ENCODE results near the gene CPA4. TPM values are rescaled to one million over a fixed set of nuclear protein-coding genes. Genes with fewer than 3 reads are reported as not detected.

Gene CPA4
- total and polyA plus RNA-seq, 5 donors from 2014 or later, result not detected

DNA sequence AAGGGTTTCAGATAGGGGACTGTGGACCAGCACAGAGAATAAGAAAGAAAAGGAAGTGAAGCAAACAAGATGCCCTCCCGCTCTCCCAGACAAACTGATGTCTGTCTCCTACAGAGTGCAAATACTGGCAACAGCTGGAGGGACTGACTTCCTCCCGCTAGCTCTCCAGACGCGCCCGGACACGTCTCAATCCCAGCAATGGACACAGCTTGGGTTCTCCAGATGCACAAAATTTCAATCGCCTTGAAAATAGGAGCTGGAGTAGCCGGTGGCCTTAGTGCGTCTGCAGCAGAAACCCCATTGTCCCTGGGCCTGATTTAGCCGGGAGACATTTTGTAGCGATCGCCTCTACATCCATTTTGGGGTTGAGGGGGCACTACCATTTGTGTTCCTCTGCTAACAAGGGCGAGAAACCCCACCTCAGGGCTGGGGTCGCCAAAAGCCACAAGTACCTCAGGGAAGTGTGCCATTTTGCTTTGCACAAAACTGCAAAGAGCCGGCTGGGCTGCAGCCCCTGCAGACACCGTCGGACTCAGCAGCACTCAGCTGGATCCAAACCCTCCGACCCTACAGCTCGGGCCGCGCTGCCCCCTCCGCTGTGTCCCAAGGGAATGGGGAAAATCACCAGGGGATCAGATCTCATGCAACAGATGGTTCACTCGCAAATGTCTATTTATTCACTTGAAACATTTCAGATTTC is 20.4 kb upstream of the CPA4 start:
- no peak for DNase-seq
- no peak overlapping the region for H3K27ac Mint-ChIP-seq
- ATAC-seq (ENCODE audit: low read depth in 2 of 2), result no peak
- Histone ChIP-seq H3K36me3 (ENCODE audit: control insufficient read depth, insufficient read depth, low read length) (no peaks in the 10 kb centered on the region), H3K27me3 (ENCODE audit: control insufficient read depth, insufficient read depth, low read length) (peaks cover 13% of the 10 kb centered on the region), H3K4me1 (ENCODE audit: control insufficient read depth, insufficient read depth, low read length, poor library complexity, severe bottlenecking) (no peaks in the 10 kb centered on the region), H3K4me3 (ENCODE audit: low read depth, low read length) (no peak overlapping the region), H3K27ac (ENCODE audit: insufficient read depth, low read length, poor library complexity, severe bottlenecking) (no peak overlapping the region), H3K9me3 (ENCODE audit: control insufficient read depth in 2 of 2, low read length in 2 of 2) (no peaks in the 10 kb centered on the region)
- H3K4me1 Mint-ChIP-seq, result peaks cover 0 to 18% (median 2%) of the 10 kb centered on the region in 4 donors
- no peak overlapping the region for H3K4me3 Mint-ChIP-seq
- H3K27me3 Mint-ChIP-seq, result peaks cover 16% of the 10 kb centered on the region
- no peaks in the 10 kb centered on the region for H3K9me3 Mint-ChIP-seq
- H3K36me3 Mint-ChIP-seq, result no peaks in the 10 kb centered on the region

DNA sequence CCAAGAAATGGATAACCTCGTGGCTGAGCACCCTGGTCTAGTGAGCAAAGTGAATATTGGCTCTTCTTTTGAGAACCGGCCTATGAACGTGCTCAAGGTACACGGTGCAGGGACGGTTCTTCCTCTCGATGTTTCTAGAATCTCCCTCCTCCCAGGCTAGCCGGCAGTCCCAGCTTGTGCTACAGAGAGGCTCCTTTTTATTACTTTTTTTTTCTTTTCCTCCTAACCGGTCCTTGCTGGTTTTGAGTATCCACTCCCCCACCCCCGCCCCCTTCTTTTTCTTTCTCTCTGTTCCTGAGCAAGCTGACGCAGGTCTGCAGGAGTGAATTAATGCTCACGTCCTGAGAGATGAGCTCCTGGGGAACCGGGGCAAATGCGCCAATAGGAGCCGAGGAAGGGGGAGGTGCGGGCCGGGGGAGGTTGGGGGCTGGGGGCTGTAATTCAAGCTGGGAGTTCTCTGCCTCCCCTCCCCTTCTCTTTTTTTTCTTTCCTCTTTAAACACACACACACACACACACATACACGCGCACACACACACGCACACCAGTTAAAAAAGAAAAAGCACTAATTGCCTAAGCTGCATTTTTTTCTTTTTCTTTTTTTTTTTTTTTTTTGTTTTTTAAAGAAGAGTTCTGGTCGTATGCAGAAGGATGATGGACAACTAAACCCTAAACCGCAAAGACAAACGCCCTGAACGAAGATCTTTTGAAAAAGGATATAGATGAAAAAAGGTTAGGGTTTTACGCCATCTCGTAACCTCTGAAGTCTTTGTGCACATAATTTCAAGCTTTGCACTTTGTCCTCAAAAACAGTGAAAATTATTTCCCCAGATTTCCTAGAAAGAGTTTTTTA is 19.7 kb upstream of the CPA4 start:
- no peak overlapping the region for H3K27ac ChIP-seq (ENCODE audit: insufficient read depth, low read length, poor library complexity, severe bottlenecking)
- H3K9me3 ChIP-seq (ENCODE audit: control insufficient read depth in 2 of 2, low read length in 2 of 2), result no peaks in the 10 kb centered on the region
- H3K4me3 Mint-ChIP-seq, result peak overlapping the region in 2 of 4 donors; percentile 44 to 61
- peaks cover 0 to 18% (median 2%) of the 10 kb centered on the region in 4 donors for H3K4me1 Mint-ChIP-seq
- DNase-seq (peak in 2 of 3 donors; percentile 1 to 9), ATAC-seq (ENCODE audit: low read depth in 2 of 2) (no peak)
- H3K27ac Mint-ChIP-seq, result no peak overlapping the region
- H3K9me3 Mint-ChIP-seq, result no peaks in the 10 kb centered on the region
- no peaks in the 10 kb centered on the region for H3K36me3 ChIP-seq (ENCODE audit: control insufficient read depth, insufficient read depth, low read length)
- H3K4me1 ChIP-seq (ENCODE audit: control insufficient read depth, insufficient read depth, low read length, poor library complexity, severe bottlenecking), result no peaks in the 10 kb centered on the region
- H3K36me3 Mint-ChIP-seq, result no peaks in the 10 kb centered on the region
- H3K27me3 ChIP-seq (ENCODE audit: control insufficient read depth, insufficient read depth, low read length), result peaks cover 10% of the 10 kb centered on the region
- no peak overlapping the region for H3K4me3 ChIP-seq (ENCODE audit: low read depth, low read length)
- peaks cover 16% of the 10 kb centered on the region for H3K27me3 Mint-ChIP-seq

DNA sequence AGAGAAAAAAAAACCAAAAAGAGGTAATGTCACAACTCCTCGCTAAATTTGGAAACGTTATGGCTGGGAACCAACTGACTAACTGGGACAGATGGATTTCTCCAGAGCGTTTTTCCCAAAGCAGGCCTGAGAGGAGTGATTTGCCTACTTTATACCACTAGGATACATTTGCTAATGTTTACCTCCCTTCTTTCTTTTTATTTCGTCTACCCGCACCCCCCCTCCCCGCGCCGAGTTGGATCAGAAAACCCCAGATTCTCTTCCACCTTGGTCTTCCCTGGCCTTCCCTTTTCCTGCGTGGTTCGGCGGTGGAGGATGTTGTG is 19.1 kb upstream of the CPA4 start:
- H3K4me3 Mint-ChIP-seq, result peak overlapping the region in 1 of 4 donors; percentile 74
- peaks cover 10% of the 10 kb centered on the region for H3K27me3 ChIP-seq (ENCODE audit: control insufficient read depth, insufficient read depth, low read length)
- H3K27ac Mint-ChIP-seq, result no peak overlapping the region
- no peak overlapping the region for H3K27ac ChIP-seq (ENCODE audit: insufficient read depth, low read length, poor library complexity, severe bottlenecking)
- DNase-seq, result no peak
- no peaks in the 10 kb centered on the region for H3K4me1 ChIP-seq (ENCODE audit: control insufficient read depth, insufficient read depth, low read length, poor library complexity, severe bottlenecking)
- H3K27me3 Mint-ChIP-seq, result peaks cover 16% of the 10 kb centered on the region
- H3K4me3 ChIP-seq (ENCODE audit: low read depth, low read length), result no peak overlapping the region
- no peak for ATAC-seq (ENCODE audit: low read depth in 2 of 2)
- no peaks in the 10 kb centered on the region for H3K9me3 Mint-ChIP-seq
- no peaks in the 10 kb centered on the region for H3K36me3 ChIP-seq (ENCODE audit: control insufficient read depth, insufficient read depth, low read length)
- H3K9me3 ChIP-seq (ENCODE audit: control insufficient read depth in 2 of 2, low read length in 2 of 2), result no peaks in the 10 kb centered on the region
- no peaks in the 10 kb centered on the region for H3K36me3 Mint-ChIP-seq
- peaks cover 0 to 18% (median 2%) of the 10 kb centered on the region in 4 donors for H3K4me1 Mint-ChIP-seq

DNA sequence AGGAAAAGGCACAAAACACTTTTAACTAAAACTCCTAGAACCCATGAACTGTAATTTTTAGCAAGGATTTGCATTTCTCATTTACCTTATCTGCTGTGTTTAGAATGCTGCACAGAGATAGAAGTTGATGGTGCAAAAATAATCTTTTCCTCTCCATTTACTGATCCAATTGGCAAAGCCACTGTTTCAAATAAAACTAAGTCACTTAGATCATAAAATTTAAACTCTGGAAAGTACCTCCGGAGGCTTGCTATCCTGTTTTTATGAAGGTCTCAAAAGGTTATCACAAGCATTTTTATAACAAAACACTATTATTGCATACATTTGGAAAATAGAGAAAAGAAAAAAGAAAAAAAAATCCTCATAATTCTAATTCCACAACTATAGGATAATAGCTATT is 18.7 kb upstream of the CPA4 start:
- H3K4me3 ChIP-seq (ENCODE audit: low read depth, low read length), result no peak overlapping the region
- H3K4me1 Mint-ChIP-seq, result peaks cover 0 to 18% (median 2%) of the 10 kb centered on the region in 4 donors
- H3K27ac Mint-ChIP-seq, result no peak overlapping the region
- no peaks in the 10 kb centered on the region for H3K36me3 ChIP-seq (ENCODE audit: control insufficient read depth, insufficient read depth, low read length)
- peaks cover 0 to under 1% (median 0%) of the 10 kb centered on the region in 7 donors for H3K9me3 Mint-ChIP-seq
- peaks cover 10% of the 10 kb centered on the region for H3K27me3 ChIP-seq (ENCODE audit: control insufficient read depth, insufficient read depth, low read length)
- ATAC-seq (ENCODE audit: low read depth in 2 of 2), result no peak
- no peak for DNase-seq
- H3K27me3 Mint-ChIP-seq, result peaks cover 18% of the 10 kb centered on the region
- no peaks in the 10 kb centered on the region for H3K4me1 ChIP-seq (ENCODE audit: control insufficient read depth, insufficient read depth, low read length, poor library complexity, severe bottlenecking)
- H3K9me3 ChIP-seq (ENCODE audit: control insufficient read depth in 2 of 2, low read length in 2 of 2), result no peaks in the 10 kb centered on the region
- H3K27ac ChIP-seq (ENCODE audit: insufficient read depth, low read length, poor library complexity, severe bottlenecking), result no peak overlapping the region
- peak overlapping the region in 1 of 4 donors; percentile 74 for H3K4me3 Mint-ChIP-seq
- no peaks in the 10 kb centered on the region for H3K36me3 Mint-ChIP-seq

DNA sequence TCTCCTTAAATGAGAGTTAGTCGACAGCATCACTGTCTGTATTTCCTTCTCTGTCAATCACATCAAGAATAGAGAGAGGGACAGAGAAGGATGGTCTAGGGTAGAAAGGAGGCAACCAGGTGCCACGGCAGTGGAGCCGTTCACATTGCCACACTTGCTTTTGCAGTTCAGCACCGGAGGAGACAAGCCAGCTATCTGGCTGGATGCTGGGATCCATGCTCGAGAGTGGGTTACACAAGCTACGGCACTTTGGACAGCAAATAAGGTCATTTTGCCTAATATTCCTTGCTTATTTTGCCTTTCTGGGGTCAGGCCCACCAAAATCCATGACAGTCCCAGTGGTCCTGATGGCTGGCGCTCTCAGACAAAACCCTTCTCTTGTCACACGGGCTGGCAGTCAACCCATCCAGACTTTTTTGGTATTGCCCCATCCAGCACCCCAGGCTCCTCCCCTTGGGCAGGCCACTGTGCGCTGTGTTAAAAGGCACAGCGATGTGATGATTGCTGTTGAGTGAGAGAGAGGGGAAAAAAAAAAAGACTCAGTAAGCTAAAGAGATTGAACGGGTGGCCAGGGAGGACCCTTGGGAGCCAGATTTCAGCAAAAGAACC is 17.9 kb upstream of the CPA4 start:
- no peak overlapping the region for H3K27ac Mint-ChIP-seq
- peaks cover 0 to 18% (median 2%) of the 10 kb centered on the region in 4 donors for H3K4me1 Mint-ChIP-seq
- Histone ChIP-seq H3K27me3 (ENCODE audit: control insufficient read depth, insufficient read depth, low read length) (peaks cover 10% of the 10 kb centered on the region), H3K4me1 (ENCODE audit: control insufficient read depth, insufficient read depth, low read length, poor library complexity, severe bottlenecking) (no peaks in the 10 kb centered on the region), H3K27ac (ENCODE audit: insufficient read depth, low read length, poor library complexity, severe bottlenecking) (no peak overlapping the region), H3K9me3 (ENCODE audit: control insufficient read depth in 2 of 2, low read length in 2 of 2) (no peaks in the 10 kb centered on the region), H3K4me3 (ENCODE audit: low read depth, low read length) (no peak overlapping the region), H3K36me3 (ENCODE audit: control insufficient read depth, insufficient read depth, low read length) (no peaks in the 10 kb centered on the region)
- no peaks in the 10 kb centered on the region for H3K36me3 Mint-ChIP-seq
- H3K9me3 Mint-ChIP-seq, result peaks cover 0 to 1% (median 0%) of the 10 kb centered on the region in 7 donors
- no peak for DNase-seq
- H3K27me3 Mint-ChIP-seq, result peaks cover 19% of the 10 kb centered on the region
- no peak for ATAC-seq (ENCODE audit: low read depth in 2 of 2)
- no peak overlapping the region for H3K4me3 Mint-ChIP-seq

DNA sequence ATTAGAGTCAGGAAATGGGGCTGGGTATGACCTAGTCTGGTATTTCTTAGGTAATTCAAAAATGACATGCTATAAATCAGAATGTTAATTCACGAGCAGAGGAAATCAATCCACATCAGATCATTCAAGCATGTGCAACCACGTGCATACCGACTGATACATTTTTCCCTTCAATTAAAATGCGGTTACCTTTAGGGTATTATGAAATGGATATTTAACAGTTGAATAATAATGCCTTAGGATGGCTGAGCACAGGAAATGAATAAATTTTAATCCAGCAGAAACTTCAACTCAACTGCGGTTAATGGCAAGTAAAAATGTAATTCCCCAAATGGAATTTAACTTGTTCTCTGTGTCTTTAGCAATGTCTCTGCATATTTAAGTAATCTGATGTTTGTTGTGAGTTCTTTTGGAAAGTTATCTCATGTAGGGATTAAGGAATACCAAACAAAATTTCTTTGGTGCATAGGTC is 17.1 kb upstream of the CPA4 start:
- H3K9me3 Mint-ChIP-seq, result peaks cover 0 to 2% (median 0%) of the 10 kb centered on the region in 7 donors
- Histone ChIP-seq H3K9me3 (ENCODE audit: control insufficient read depth in 2 of 2, low read length in 2 of 2) (no peaks in the 10 kb centered on the region), H3K27me3 (ENCODE audit: control insufficient read depth, insufficient read depth, low read length) (peaks cover 10% of the 10 kb centered on the region), H3K36me3 (ENCODE audit: control insufficient read depth, insufficient read depth, low read length) (no peaks in the 10 kb centered on the region), H3K4me3 (ENCODE audit: low read depth, low read length) (no peak overlapping the region), H3K27ac (ENCODE audit: insufficient read depth, low read length, poor library complexity, severe bottlenecking) (no peak overlapping the region), H3K4me1 (ENCODE audit: control insufficient read depth, insufficient read depth, low read length, poor library complexity, severe bottlenecking) (no peaks in the 10 kb centered on the region)
- no peak overlapping the region for H3K4me3 Mint-ChIP-seq
- ATAC-seq (ENCODE audit: low read depth in 2 of 2) (no peak), DNase-seq (no peak)
- H3K27me3 Mint-ChIP-seq, result peaks cover 24% of the 10 kb centered on the region
- H3K4me1 Mint-ChIP-seq, result peaks cover 0 to 18% (median 2%) of the 10 kb centered on the region in 4 donors
- no peak overlapping the region for H3K27ac Mint-ChIP-seq
- no peaks in the 10 kb centered on the region for H3K36me3 Mint-ChIP-seq

DNA sequence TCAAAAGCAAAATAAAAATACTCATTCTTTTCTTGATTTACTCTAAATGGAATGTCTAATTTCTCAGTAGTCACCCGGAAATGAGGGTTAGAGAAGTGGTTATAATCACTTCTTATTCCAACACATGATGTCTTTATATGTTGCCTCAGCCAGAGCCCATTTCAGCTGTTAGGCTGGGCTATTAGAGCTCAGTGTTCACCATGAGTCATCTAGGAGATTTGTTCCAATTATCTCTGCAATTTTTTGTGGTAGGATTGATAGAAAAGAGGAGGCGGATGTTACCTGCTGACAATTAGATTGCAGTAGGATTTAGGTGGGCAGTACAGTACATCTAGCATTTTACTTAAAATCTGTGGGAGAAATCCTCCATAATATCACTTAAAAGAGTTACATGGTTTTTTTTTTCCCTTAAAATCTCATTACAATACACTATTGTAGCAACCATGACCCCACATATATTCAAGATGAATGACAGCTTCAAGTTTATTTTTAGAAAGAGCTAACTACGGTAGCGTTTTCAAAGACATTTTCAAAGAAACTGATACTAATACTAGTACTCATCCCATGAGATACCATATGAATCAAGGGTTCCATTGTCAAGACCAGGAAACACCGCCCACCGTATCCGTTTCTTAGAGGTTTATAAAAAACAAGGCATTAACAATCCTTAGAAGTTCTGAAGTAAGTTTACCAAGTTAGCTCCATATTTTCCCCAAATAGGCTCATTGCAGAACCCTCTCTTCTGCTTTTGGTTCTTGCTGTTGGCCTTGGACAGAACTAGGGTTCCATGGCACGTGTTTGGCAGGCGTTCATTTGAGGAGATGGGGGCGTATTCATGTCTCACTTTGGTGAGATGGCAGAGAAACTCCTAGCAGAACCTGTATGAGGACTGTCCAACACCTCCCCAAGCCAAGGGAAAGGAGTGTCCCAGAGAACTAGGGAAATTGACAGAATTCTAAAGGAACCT is 15.9 kb upstream of the CPA4 start:
- Mint-ChIP-seq H3K4me1 (peaks cover 0 to 16% (median 2%) of the 10 kb centered on the region in 4 donors), H3K4me3 (no peak overlapping the region), H3K27me3 (peaks cover 24% of the 10 kb centered on the region), H3K36me3 (no peaks in the 10 kb centered on the region), H3K27ac (no peak overlapping the region), H3K9me3 (peaks cover 0 to 2% (median 0%) of the 10 kb centered on the region in 7 donors)
- DNase-seq (peak in 1 of 3 donors; percentile 7), ATAC-seq (ENCODE audit: low read depth in 2 of 2) (no peak)
- Histone ChIP-seq H3K36me3 (ENCODE audit: control insufficient read depth, insufficient read depth, low read length) (no peaks in the 10 kb centered on the region), H3K27ac (ENCODE audit: insufficient read depth, low read length, poor library complexity, severe bottlenecking) (no peak overlapping the region), H3K27me3 (ENCODE audit: control insufficient read depth, insufficient read depth, low read length) (peaks cover 12% of the 10 kb centered on the region), H3K4me1 (ENCODE audit: control insufficient read depth, insufficient read depth, low read length, poor library complexity, severe bottlenecking) (no peaks in the 10 kb centered on the region), H3K4me3 (ENCODE audit: low read depth, low read length) (no peak overlapping the region), H3K9me3 (ENCODE audit: control insufficient read depth in 2 of 2, low read length in 2 of 2) (no peaks in the 10 kb centered on the region)
